Psoas muscle (tissue), 8 donors: Measurements from ENCODE around the gene SLC44A3. TPM values are rescaled to one million over a fixed set of nuclear protein-coding genes. Genes with fewer than 3 reads are reported as not detected.

Experiments
- ATAC-seq, 4 donors: fragments of 200-7000 bp; cut with Tn5 transposase; one replicate each; pipeline ENCODE4 v1.9.1; 2020; ENCODE audit warnings: moderate library complexity in 3 of 4, mild to moderate bottlenecking in 2 of 4
- DNase-seq, 2 donors: peaks; one replicate each; pipeline ENCODE4 v3.0.0-alpha.2; 2020
- H3K27ac ChIP-seq: fragments of 200-600 bp; one replicate; pipeline ENCODE4 v1.8.0; 2022
- H3K27me3 ChIP-seq, 3 donors: fragments of 200-600 bp in 1 of 3; one replicate each; pipeline versions ENCODE4 v1.6.1 to v1.8.0; 2013 to 2022; ENCODE audit warnings: low read length in 2 of 3, mild to moderate bottlenecking in 2 of 3, moderate library complexity in 1 of 3; ENCODE audit not compliant: insufficient read depth in 3 of 3
- H3K36me3 ChIP-seq, 2 donors: fragments of 200-600 bp in 1 of 2; one replicate each; pipeline versions ENCODE4 v1.6.1 to v1.8.0; 2013 to 2022; ENCODE audit warnings: low read depth in 1 of 2, mild to moderate bottlenecking in 1 of 2, moderate library complexity in 1 of 2; ENCODE audit not compliant: insufficient read depth in 1 of 2
- H3K4me1 ChIP-seq: fragments of 200-600 bp; one replicate; pipeline ENCODE4 v1.8.0; 2022
- H3K4me3 ChIP-seq: fragments of 200-600 bp; one replicate; pipeline ENCODE4 v1.8.0; 2022; ENCODE audit warnings: mild to moderate bottlenecking
- H3K9me3 ChIP-seq: fragments of 200-600 bp; one replicate; pipeline ENCODE4 v1.8.0; 2022
- CTCF ChIP-seq: fragments of 200-600 bp; IDR thresholded peaks from one replicate; pipeline ENCODE4 v1.8.0; 2022; ENCODE audit warnings: antibody characterized with exemption
- WGBS, 3 donors: extraction: QIAGEN DNeasy Blood & Tissue Kit; methylation state at CpG; one replicate each; pipeline versions ENCODE4 v1.1.6 to v1.1.7; 2013; 5-methylcytosine and 5-hydroxymethylcytosine counted together
- intact Hi-C, 2 donors: fragments of 100-400 bp; cut with DNase I; formaldehyde crosslinking; loops; one replicate each; pipeline versions ENCODE4 v1.11.0 to v1.14.2; 2022
- polyA plus RNA-seq, 3 donors: library from polyadenylated mRNA; stranded (reverse); fragments of 200-250 nt; gene quantifications; one replicate each; pipeline ENCODE4 v1.2.3, GENCODE V29; 2013
- total RNA-seq, 4 donors: library from RNA; stranded (reverse); fragmentation: NEBNext Ultra II Directional in 2 of 4; extraction: Animal tissue kit (Norgen Biotek cat#: 25700) in 2 of 4; gene quantifications; one replicate each; pipeline versions ENCODE4 v1.2.1 to v1.2.4, GENCODE V29; 2021 to 2023
- donor health status: healthy with polysubstance abuse.
- donor health status: DM: no; HTN: no; CAD: no; lungs with moderate emphysema.
- donor health status: Bipolar disorder and iron deficiency.
- donor health status: healthy.
- donor health status: DM: yes; HTN: yes; CAD: no.
- donor health status: DM: no; HTN: no; CAD: no.
- donor health status: DM: no; HTN: no; CAD: no.
- donor health status: DM: yes; HTN: yes; CAD: no.

The SLC44A3 gene
- total and polyA plus RNA-seq, 7 donors: 0.04 to 0.58 (median 0.32) TPM; not detected in 2

GRCh38 chr1:94921977-94922376 lies 101.8 kb downstream of the SLC44A3 start:
- Histone ChIP-seq H3K27ac (no peak overlapping the region), H3K36me3 (no peaks in the 10 kb centered on the region), H3K27me3 (peaks cover 0 to 52% (median 16%) of the 10 kb centered on the region in 3 donors), H3K4me3 (no peak overlapping the region), H3K9me3 (no peaks in the 10 kb centered on the region), H3K4me1 (peaks cover 12% of the 10 kb centered on the region)
- 87 to 100% (median 96%) methylated on average over 1 of the region's 1 CpG for WGBS, 3 donors
- TF ChIP-seq CTCF: no peak
- intact Hi-C loops: no loop called here
- DNase-seq: no peak
- no peak for ATAC-seq

- WGBS, 3 donors: 30 to 47% (median 34%) methylated on average over 8 of the region's 8 CpGs
- intact Hi-C loops: no loop called here
- Histone ChIP-seq H3K4me3 (peak overlapping the region; percentile 71), H3K4me1 (peaks cover 12% of the 10 kb centered on the region), H3K27ac (no peak overlapping the region), H3K36me3 (no peaks in the 10 kb centered on the region), H3K9me3 (no peaks in the 10 kb centered on the region), H3K27me3 (peaks cover 0 to 58% (median 21%) of the 10 kb centered on the region in 3 donors)
- no peak for TF ChIP-seq CTCF
- ATAC-seq: no peak
- no peak for DNase-seq
These were observed 102.7 kb downstream of the SLC44A3 start for GRCh38 chr1:94922761-94923331.

- intact Hi-C loops: loop anchor here in 1 of 2 donors (5.0 kb wide), 2 partner anchors 47 to 117 kb away; no protein-coding TSS in a partner anchor
- Histone ChIP-seq H3K27ac (peak overlapping the region; percentile 80), H3K4me3 (peak overlapping the region; percentile 71), H3K9me3 (no peaks in the 10 kb centered on the region), H3K27me3 (peaks cover 0 to 65% (median 21%) of the 10 kb centered on the region in 3 donors), H3K36me3 (no peaks in the 10 kb centered on the region), H3K4me1 (peaks cover 12% of the 10 kb centered on the region)
- ATAC-seq (no peak), DNase-seq (no peak)
- 5 to 23% (median 11%) methylated on average over 2 of the region's 2 CpGs for WGBS, 3 donors
- no peak for TF ChIP-seq CTCF
These were observed 104.8 kb downstream of the SLC44A3 start for GRCh38 chr1:94925004-94925403.

GRCh38 chr1:94925561-94926125 lies 105.5 kb downstream of the SLC44A3 start:
- peak; percentile 66 to 72 for DNase-seq
- ATAC-seq: peak in 3 of 4 donors; percentile 36 to 48 (median 43)
- 2% methylated on average over 23 of the region's 23 CpGs for WGBS, 3 donors
- Histone ChIP-seq H3K36me3 (no peaks in the 10 kb centered on the region), H3K4me3 (peak overlapping the region; percentile 71), H3K27ac (peak overlapping the region; percentile 80), H3K9me3 (no peaks in the 10 kb centered on the region), H3K4me1 (peaks cover 8% of the 10 kb centered on the region), H3K27me3 (peaks cover 0 to 67% (median 21%) of the 10 kb centered on the region in 3 donors)
- TF ChIP-seq CTCF: no peak
- intact Hi-C loops: loop anchor here in 1 of 2 donors (2.0 to 5.0 kb wide), 3 partner anchors 47 to 117 kb away; no protein-coding TSS in a partner anchor
